Fibroblast of the aortic adventitia (primary cell): Measurements from ENCODE around the gene LAMA3. TPM values are rescaled to one million over a fixed set of nuclear protein-coding genes. Genes with fewer than 3 reads are reported as not detected.

Experiments
- DNase-seq: peaks from one replicate; pipeline ENCODE4 v3.0.0-alpha.2; 2010; ENCODE audit warnings: low read depth
- H3K4me3 ChIP-seq: 2 replicates; pipeline ENCODE4 v1.5.1; 2011; ENCODE audit warnings: low read depth, mild to moderate bottlenecking, control low read depth, low read length, moderate library complexity
- CTCF ChIP-seq: IDR thresholded peaks from 2 replicates; pipeline ENCODE4 v1.5.1; 2011; ENCODE audit warnings: mild to moderate bottlenecking, low read length, control low read depth, inconsistent platforms; ENCODE audit not compliant: insufficient read depth
- total RNA-seq: library from RNA; depleted of rRNA; stranded (reverse); fragments of >200 nt; gene quantifications from 2 replicates; pipeline ENCODE4 v1.2.3, GENCODE V29; 2012; ENCODE audit warnings: low replicate concordance

LAMA3 gene
- total RNA-seq, 1 donor, result 15.7 TPM

- DNase-seq, result no peak
- no peak overlapping the region for H3K4me3 ChIP-seq
- no peak for TF ChIP-seq CTCF
Observed at GRCh38 chr18:23894661-23895175, 205.5 kb downstream of the LAMA3 start.

GRCh38 chr18:23897291-23897690, 208.0 kb downstream of the LAMA3 start:
- no peak for DNase-seq
- no peak for TF ChIP-seq CTCF
- no peak overlapping the region for H3K4me3 ChIP-seq

- no peak overlapping the region for H3K4me3 ChIP-seq
- no peak for DNase-seq
- no peak for TF ChIP-seq CTCF
Observed at GRCh38 chr18:23897733-23898132, 208.5 kb downstream of the LAMA3 start.

GRCh38 chr18:23900994-23901393, 211.7 kb downstream of the LAMA3 start:
- no peak overlapping the region for H3K4me3 ChIP-seq
- DNase-seq, result peak; percentile 74
- TF ChIP-seq CTCF, result no peak

GRCh38 chr18:23902396-23902795, 213.1 kb downstream of the LAMA3 start:
- no peak for DNase-seq
- no peak for TF ChIP-seq CTCF
- no peak overlapping the region for H3K4me3 ChIP-seq

GRCh38 chr18:23903971-23904370, 214.7 kb downstream of the LAMA3 start:
- no peak for TF ChIP-seq CTCF

GRCh38 chr18:23906658-23907057, 217.4 kb downstream of the LAMA3 start:
- no peak for DNase-seq
- no peak for TF ChIP-seq CTCF
- no peak overlapping the region for H3K4me3 ChIP-seq

More at GRCh38 chr18:23903971-23904370, 214.7 kb downstream of the LAMA3 start:
- no peak for DNase-seq
- no peak overlapping the region for H3K4me3 ChIP-seq
